SK-N-SH (cell line): ENCODE measurements around the gene RITA1.

Experiments used
- CHD2 ChIP-seq: fragments of 150-350 bp; IDR thresholded peaks from 2 replicates; pipeline ENCODE4 v1.6.1; 2018; ENCODE audit warnings: low read length; ENCODE audit not compliant: partially characterized antibody
- CTCF ChIP-seq: fragments of 200-600 bp; sonication (generic); IDR thresholded peaks from 2 replicates; pipeline ENCODE4 v1.6.1; 2017; ENCODE audit warnings: antibody characterized with exemption, mild to moderate bottlenecking, moderate library complexity
- EP300 ChIP-seq, 2 experiments: IDR thresholded peaks; 2 replicates each; pipeline versions ENCODE4 v1.4.0 to v1.6.1; 2012; ENCODE audit warnings: borderline replicate concordance in 1 of 2, low read depth in 1 of 2, low read length in 1 of 2
- IRF3 ChIP-seq: fragments of 150-350 bp; IDR thresholded peaks from 2 replicates; pipeline ENCODE4 v1.6.1; 2016; ENCODE audit warnings: mild to moderate bottlenecking, low read depth, low read length
- MAX ChIP-seq: IDR thresholded peaks from 2 replicates; pipeline ENCODE4 v1.4.0; 2012; ENCODE audit warnings: low read depth
- POLR2AphosphoS5 ChIP-seq: IDR thresholded peaks from 2 replicates; pipeline ENCODE4 v1.6.1; 2012; ENCODE audit warnings: low read depth, low read length
- REST ChIP-seq: IDR thresholded peaks from 2 replicates; pipeline ENCODE4 v1.6.1; 2012; ENCODE audit warnings: mild to moderate bottlenecking, low read depth, low read length, moderate library complexity
- RFX5 ChIP-seq: IDR thresholded peaks from 2 replicates; pipeline ENCODE4 v1.6.1; 2012; ENCODE audit warnings: mild to moderate bottlenecking, improper control_type of control experiment, low read length
- SIN3A ChIP-seq: IDR thresholded peaks from 2 replicates; pipeline ENCODE4 v1.6.1; 2012; ENCODE audit warnings: low read depth, mild to moderate bottlenecking, low read length, moderate library complexity, borderline replicate concordance
- TEAD4 ChIP-seq: IDR thresholded peaks from 2 replicates; pipeline ENCODE4 v1.4.0; 2012; ENCODE audit warnings: mild to moderate bottlenecking, borderline replicate concordance; ENCODE audit not compliant: insufficient read depth

- TF ChIP-seq CTCF, result no peak
- TF ChIP-seq MAX, result no peak
- TF ChIP-seq CHD2, result no peak
- no peak for TF ChIP-seq REST
- no peak for TF ChIP-seq EP300 (IDR thresholded peaks at IDR 0.05; ENCODE audit: borderline replicate concordance in 1 of 2, low read depth in 1 of 2, low read length in 1 of 2)
- TF ChIP-seq SIN3A, result no peak
- TF ChIP-seq IRF3, result no peak
- no peak for TF ChIP-seq TEAD4
- no peak for TF ChIP-seq RFX5
- TF ChIP-seq POLR2AphosphoS5, result no peak
Observed at GRCh38 chr12:113154351-113154973, 31.1 kb upstream of the RITA1 start.
